Bone marrow (tissue), 2 donors: ENCODE results near the gene AFTPH.

Experiments used
- DNase-seq, 2 donors: peaks; one replicate each; lab custom pipeline; 2025; lab: John Stamatoyannopoulos, UW

Gene AFTPH

GRCh38 chr2:64523666-64524603 is at the start of gene AFTPH:
Gene AFTPH, plus strand, starts transcription at chr2:64524328. Its CDS starts 27,147 bp downstream, at chr2:64551475.
- DNase-seq, result peak; percentile 94 to 99

GRCh38 chr2:64474636-64475035 is 49.5 kb upstream of the AFTPH start:
- no peak for DNase-seq

GRCh38 chr2:64477037-64477436 is 47.1 kb upstream of the AFTPH start:
- DNase-seq, result no peak

GRCh38 chr2:64477979-64478378 is 46.1 kb upstream of the AFTPH start:
- DNase-seq, result no peak

GRCh38 chr2:64478502-64479230 is 45.5 kb upstream of the AFTPH start:
- no peak for DNase-seq

- DNase-seq, result no peak
Measured at GRCh38 chr2:64479259-64480117, 44.6 kb upstream of the AFTPH start.

- DNase-seq, result no peak
Measured at GRCh38 chr2:64481665-64482064, 42.5 kb upstream of the AFTPH start.

GRCh38 chr2:64482243-64482642 is 41.9 kb upstream of the AFTPH start:
- no peak for DNase-seq

GRCh38 chr2:64482765-64483504 is 41.2 kb upstream of the AFTPH start:
- DNase-seq, result no peak

- no peak for DNase-seq
Measured at GRCh38 chr2:64485331-64485730, 38.8 kb upstream of the AFTPH start.

GRCh38 chr2:64485961-64486360 is 38.2 kb upstream of the AFTPH start:
- DNase-seq, result no peak

- no peak for DNase-seq
Measured at GRCh38 chr2:64487256-64488049, 36.7 kb upstream of the AFTPH start.

- DNase-seq, result peak; percentile 7 to 45
Measured at GRCh38 chr2:64488050-64488974, 35.8 kb upstream of the AFTPH start.

- peak in 1 of 2 donors; percentile 14 for DNase-seq
Measured at GRCh38 chr2:64489081-64489751, 34.9 kb upstream of the AFTPH start.

GRCh38 chr2:64491426-64491825 is 32.7 kb upstream of the AFTPH start:
- no peak for DNase-seq

- DNase-seq, result no peak
Measured at GRCh38 chr2:64492272-64492671, 31.9 kb upstream of the AFTPH start.

GRCh38 chr2:64492821-64493220 is 31.3 kb upstream of the AFTPH start:
- DNase-seq, result no peak

- DNase-seq, result no peak
Measured at GRCh38 chr2:64493788-64494187, 30.3 kb upstream of the AFTPH start.

GRCh38 chr2:64498438-64498837 is 25.7 kb upstream of the AFTPH start:
- DNase-seq, result no peak
